DND-41 (cell line): ENCODE results near the gene BMS1.
"Not testable (repeated sequence)": the region's sequence is repeated elsewhere in the genome, so short reads cannot be mapped to it uniquely, and the experiment has no call there.

Source experiments
- CTCF ChIP-seq: IDR thresholded peaks from 2 replicates; pipeline ENCODE4 v1.5.1; 2012; ENCODE audit warnings: borderline replicate concordance, low read length, moderate library complexity, mild to moderate bottlenecking; ENCODE audit not compliant: poor library complexity, severe bottlenecking; ENCODE audit errors: extremely low read depth
- EZH2 ChIP-seq: IDR thresholded peaks from 3 replicates; pipeline ENCODE4 v1.6.1; 2012; ENCODE audit warnings: borderline replicate concordance, low read depth, mild to moderate bottlenecking, moderate library complexity, low read length, inconsistent platforms; ENCODE audit not compliant: severe bottlenecking

GRCh38 chr10:42816334-42816733 lies 33.7 kb downstream of the BMS1 start:
- TF ChIP-seq EZH2, CTCF: not testable (repeated sequence)
